ENCODE data around the gene CYP21A2. TPM values are rescaled to one million over a fixed set of nuclear protein-coding genes. Genes with fewer than 3 reads are reported as not detected.
A peak's percentile ranks its signal among the peaks of the same experiment; 100 is the strongest.

Gene CYP21A2
- total RNA-seq, 2 donors from 2014 or later, result 0.59 to 2.7 TPM

GRCh38 chr6:32069460-32069859 is 31.2 kb downstream of the CYP21A2 start:
- DNase-seq (ENCODE audit: low spot score), result no peak
- intact Hi-C loops (cut with DNase I), result no loop called here
- 95% methylated on average over 17 of the region's 17 CpGs for WGBS
- H3K27ac ChIP-seq, result no peak overlapping the region
- no peaks in the 10 kb centered on the region for H3K9me3 ChIP-seq
- no peaks in the 10 kb centered on the region for H3K36me3 ChIP-seq
- H3K27me3 ChIP-seq (replicated peaks; ENCODE audit: insufficient read depth), result no peaks in the 10 kb centered on the region
- H3K4me1 ChIP-seq (replicated peaks), result no peaks in the 10 kb centered on the region
- no peak overlapping the region for H3K4me3 ChIP-seq
- no peak for TF ChIP-seq CTCF (IDR thresholded peaks at IDR 0.05)
- no peak for TF ChIP-seq POLR2AphosphoS5 (IDR thresholded peaks at IDR 0.05)
- TF ChIP-seq POLR2A (IDR thresholded peaks at IDR 0.05), result no peak

- TF ChIP-seq CTCF (IDR thresholded peaks at IDR 0.05), result no peak
- no peak for TF ChIP-seq POLR2A (IDR thresholded peaks at IDR 0.05)
- no peak for TF ChIP-seq POLR2AphosphoS5 (IDR thresholded peaks at IDR 0.05)
- H3K4me3 ChIP-seq, result no peak overlapping the region
- no peaks in the 10 kb centered on the region for H3K4me1 ChIP-seq (replicated peaks)
- WGBS, result 79% methylated on average over 24 of the region's 24 CpGs
- DNase-seq (ENCODE audit: low spot score), result no peak
- intact Hi-C loops (cut with DNase I), result no loop called here
- no peaks in the 10 kb centered on the region for H3K9me3 ChIP-seq
- no peak overlapping the region for H3K27ac ChIP-seq
- H3K36me3 ChIP-seq, result no peaks in the 10 kb centered on the region
- H3K27me3 ChIP-seq (replicated peaks; ENCODE audit: insufficient read depth), result no peaks in the 10 kb centered on the region
Measured at GRCh38 chr6:32069878-32070515, 31.8 kb downstream of the CYP21A2 start.

DNA sequence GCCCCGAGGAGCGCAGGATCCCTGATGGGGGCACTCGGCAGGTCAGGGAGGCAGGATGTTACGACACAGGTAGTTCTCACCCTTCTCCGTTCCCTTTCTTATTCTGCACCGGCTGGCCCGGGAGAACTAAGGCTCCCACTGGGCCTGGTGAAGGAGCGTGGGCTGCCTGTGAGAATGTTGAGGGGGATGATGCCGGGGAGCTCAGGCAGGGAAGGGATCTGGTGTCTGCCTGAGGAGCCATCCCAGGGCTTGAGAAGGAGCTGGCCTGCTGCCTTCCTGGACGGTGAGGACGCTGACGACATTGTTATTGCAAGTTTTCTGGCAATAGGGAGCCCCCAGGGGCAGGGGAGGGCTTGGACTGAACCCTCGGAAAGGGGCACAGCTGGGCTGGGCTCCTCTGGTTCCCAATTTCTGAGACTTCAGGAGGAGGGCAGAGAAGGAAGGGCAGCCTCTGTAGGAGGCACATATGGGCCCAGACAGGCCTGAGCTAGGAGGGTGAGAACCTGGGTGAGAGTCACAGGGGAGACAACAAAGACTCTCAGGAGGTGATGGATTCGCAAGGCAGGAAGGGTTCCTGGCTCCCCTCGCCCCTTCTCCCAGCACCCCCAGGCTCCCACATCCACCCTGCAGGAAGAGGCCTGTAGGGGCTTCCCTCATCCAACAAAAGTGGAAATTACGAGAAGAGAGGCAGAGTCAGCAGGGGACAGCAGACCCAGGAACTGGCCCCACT is 32.8 kb downstream of the CYP21A2 start:
- WGBS, result 74% methylated on average over 16 of the region's 16 CpGs
- intact Hi-C loops (cut with DNase I), result no loop called here
- peak overlapping the region in 1 of 2 donors; percentile 8 for H3K27ac ChIP-seq
- H3K36me3 ChIP-seq, result no peaks in the 10 kb centered on the region
- no peaks in the 10 kb centered on the region for H3K4me1 ChIP-seq (replicated peaks)
- DNase-seq (ENCODE audit: low spot score), result no peak
- H3K9me3 ChIP-seq, result no peaks in the 10 kb centered on the region
- H3K4me3 ChIP-seq, result no peak overlapping the region
- no peaks in the 10 kb centered on the region for H3K27me3 ChIP-seq (replicated peaks; ENCODE audit: insufficient read depth)
- TF ChIP-seq CTCF (IDR thresholded peaks at IDR 0.05), result no peak
- no peak for TF ChIP-seq POLR2AphosphoS5 (IDR thresholded peaks at IDR 0.05)
- TF ChIP-seq POLR2A (IDR thresholded peaks at IDR 0.05), result no peak

- TF ChIP-seq CTCF (IDR thresholded peaks at IDR 0.05) (no peak), POLR2AphosphoS5 (IDR thresholded peaks at IDR 0.05) (no peak), POLR2A (IDR thresholded peaks at IDR 0.05) (no peak)
- Histone ChIP-seq H3K36me3 (no peaks in the 10 kb centered on the region), H3K4me1 (replicated peaks) (no peaks in the 10 kb centered on the region), H3K27ac (no peak overlapping the region), H3K4me3 (no peak overlapping the region), H3K27me3 (replicated peaks; ENCODE audit: insufficient read depth) (no peaks in the 10 kb centered on the region), H3K9me3 (no peaks in the 10 kb centered on the region)
- no peak for DNase-seq (ENCODE audit: low spot score)
- WGBS, result 93% methylated on average over 3 of the region's 3 CpGs
- intact Hi-C loops (cut with DNase I), result no loop called here
Measured at GRCh38 chr6:32073101-32073500, 34.9 kb downstream of the CYP21A2 start.

- Histone ChIP-seq H3K36me3 (no peaks in the 10 kb centered on the region), H3K27me3 (replicated peaks; ENCODE audit: insufficient read depth) (no peaks in the 10 kb centered on the region), H3K9me3 (no peaks in the 10 kb centered on the region), H3K27ac (no peak overlapping the region), H3K4me1 (replicated peaks) (no peaks in the 10 kb centered on the region), H3K4me3 (no peak overlapping the region)
- DNase-seq (ENCODE audit: low spot score), result no peak
- intact Hi-C loops (cut with DNase I), result no loop called here
- TF ChIP-seq POLR2A (IDR thresholded peaks at IDR 0.05) (no peak), POLR2AphosphoS5 (IDR thresholded peaks at IDR 0.05) (no peak)
- 97% methylated on average over 10 of the region's 10 CpGs for WGBS
Measured at GRCh38 chr6:32073613-32074012, 35.4 kb downstream of the CYP21A2 start.

Measured in prostate gland (tissue), 2 donors.